GM18858 (cell line): ENCODE data around the gene PDE4D.

Source experiments
- ATAC-seq: cut with Tn5 transposase; IDR thresholded peaks from one replicate; pipeline ENCODE4 v1.9.1; 2021; ENCODE audit not compliant: unreplicated experiment

The PDE4D gene

DNA sequence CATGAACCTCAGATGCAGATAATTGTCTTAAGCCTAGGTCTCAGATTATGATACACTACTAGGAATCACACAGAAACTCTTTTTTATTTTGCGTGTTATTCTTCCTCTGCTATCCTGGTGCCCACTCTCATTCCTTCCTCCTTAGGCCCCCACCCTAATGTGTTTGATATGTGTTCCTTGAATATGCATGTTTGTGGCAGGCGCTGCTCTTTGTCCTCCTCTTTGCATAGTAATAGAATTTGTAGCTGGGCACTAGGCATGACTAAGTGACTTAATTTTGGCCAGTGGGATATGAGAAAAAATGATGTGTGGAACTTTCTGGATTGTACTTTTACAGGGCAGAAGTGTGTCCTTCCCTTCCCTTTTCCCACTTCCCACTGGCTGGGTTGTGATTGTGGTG lies 965.6 kb downstream of the PDE4D start:
- no peak for ATAC-seq

DNA sequence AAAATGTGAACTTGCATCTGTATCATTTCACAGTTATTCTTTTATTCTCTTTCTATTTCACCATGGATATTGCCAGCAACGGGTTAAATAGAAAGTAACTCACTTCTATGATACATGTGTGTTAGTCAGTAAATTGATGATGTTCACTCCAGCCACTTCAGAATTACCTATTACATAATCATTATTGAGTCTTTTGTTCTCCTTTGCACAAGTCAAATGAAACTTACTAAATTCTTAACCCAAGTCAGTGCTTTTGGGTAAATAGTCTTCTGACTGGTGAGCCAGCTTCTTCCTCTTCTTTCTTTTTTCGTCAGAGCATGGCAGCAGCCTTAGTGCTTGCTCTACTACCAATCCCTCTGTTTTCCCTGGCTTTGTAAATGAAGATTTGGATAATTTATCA lies 966.3 kb downstream of the PDE4D start:
- ATAC-seq = no peak

DNA sequence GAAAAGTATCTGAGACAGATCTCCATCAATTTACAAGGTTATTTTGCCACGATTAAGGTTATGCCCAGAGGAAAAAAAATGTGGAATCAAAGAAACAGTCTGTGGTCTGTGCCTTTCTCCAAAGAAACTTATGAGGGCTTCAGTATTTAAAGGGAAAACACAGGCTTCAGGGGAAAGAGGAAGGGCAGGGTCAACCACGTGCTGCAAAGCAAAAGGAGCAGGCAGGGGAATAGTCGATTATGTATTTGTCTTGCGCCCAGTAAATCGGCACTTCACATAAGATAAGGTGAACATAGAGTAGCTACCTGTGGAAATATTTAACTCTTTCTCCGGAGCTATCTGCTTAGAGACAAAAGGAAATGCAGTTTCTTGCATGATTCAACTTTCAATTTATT lies 967.0 kb downstream of the PDE4D start:
- no peak for ATAC-seq

DNA sequence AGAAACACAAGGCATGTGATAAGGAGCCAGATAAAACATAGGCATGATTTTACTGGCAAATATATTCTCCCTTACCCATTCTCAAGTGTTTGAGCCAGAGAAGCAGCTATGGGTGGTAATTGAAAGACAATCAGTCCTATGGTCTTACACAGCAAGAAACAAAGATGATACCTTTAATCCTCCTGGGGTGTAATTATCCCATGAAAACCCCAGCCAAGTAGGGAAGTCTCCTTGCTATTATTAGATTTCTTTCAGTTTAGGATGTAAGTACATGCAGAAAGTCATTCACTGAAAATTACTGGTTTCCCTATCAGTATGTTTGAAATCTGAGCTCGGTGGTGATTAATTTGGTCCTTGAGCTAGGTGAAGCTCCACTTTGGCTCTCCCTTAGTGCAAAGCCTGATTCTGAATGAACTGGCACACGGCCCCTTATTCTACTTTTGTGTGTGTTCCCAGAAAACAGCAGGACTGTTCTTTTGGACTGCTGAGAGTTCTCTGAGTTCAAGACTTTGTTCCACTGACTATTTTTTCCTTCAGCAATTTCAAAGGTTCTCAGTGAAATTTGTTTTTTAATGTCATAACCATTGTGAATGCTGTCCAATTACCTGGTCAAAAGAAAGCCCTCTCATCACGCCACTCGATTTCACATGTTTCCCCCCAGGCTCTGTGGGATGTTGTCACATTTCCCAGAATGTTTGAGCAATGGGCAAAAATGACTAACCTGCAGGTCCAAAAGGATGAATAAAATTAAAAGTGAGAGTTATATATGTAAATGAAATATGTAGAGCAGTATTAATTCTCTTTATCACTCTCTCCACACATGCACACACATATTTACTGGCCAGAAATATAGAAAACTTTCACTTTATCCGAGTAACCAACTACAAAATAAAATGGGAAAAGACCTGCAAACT lies 967.6 kb downstream of the PDE4D start:
- no peak for ATAC-seq

DNA sequence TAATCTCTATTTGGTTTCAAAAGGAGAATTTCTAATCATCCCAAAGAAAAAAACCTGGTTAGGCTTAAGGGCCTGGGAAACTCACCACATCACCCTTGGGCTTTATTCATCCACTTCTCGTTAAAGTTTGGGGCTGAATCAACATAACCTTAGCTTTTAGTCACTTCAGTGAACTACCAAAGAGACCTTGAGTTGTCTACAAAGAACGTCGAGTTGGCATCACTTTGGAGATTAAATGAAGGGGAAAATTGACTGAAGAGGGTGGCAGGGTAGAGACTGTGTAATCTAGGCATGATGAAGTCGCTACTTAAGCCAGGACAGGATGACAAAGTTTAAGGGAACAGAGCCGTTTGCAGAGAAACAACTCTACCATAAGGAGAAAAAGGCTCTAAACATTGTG lies 969.2 kb downstream of the PDE4D start:
- no peak for ATAC-seq

DNA sequence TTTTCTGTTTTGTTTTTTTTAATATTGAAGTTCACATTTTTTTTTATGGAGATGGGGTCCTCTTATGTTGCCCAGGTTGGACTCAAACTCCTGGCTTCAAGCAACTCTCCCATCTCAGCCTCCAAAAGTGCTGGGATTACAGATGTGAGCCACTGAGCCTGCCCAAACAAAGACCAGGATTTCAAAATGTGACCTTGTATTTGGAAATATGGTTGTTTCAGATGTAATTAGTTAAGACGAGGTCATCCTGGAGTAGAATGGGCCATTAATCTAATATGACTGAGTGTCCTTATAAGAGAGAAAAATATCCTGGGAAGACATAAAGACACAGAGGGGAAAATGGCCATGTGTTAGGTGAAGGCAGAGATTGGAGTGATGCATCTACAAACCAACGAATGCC lies 970.2 kb downstream of the PDE4D start:
- no peak for ATAC-seq

DNA sequence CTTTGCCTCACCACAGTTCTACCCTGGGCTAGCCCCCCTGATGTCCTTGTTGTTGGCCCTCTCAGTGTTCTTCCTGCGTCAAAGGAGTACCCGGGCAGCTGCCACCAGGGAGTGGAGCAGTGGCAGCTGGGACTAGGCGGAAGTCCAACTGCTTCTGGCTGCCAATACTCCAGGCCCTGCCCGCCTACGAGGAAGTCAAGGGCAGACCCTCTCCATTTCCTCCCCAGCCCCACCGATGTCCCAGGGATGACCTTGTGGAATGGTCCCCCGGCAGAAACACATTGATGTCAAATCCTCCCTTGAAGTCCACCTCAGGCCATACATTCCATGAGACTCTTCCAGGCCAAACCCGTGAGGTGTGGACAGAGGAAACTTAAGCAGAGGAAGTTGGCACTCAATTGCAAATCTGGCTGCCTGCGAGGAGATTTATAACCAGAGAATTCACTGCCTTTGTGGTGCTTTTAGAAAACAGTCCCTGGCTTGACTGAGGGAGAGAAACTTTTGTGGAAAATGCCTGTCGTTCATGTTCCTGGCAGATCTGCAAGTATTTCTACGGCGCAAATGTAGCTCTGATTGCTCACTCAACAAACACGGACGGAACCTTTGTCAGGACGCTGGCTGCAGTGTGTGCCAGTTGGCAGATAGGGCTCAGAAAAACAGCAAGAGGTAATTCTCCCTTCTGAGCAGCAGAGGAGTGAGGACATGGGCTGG lies 970.9 kb downstream of the PDE4D start:
- ATAC-seq = no peak

DNA sequence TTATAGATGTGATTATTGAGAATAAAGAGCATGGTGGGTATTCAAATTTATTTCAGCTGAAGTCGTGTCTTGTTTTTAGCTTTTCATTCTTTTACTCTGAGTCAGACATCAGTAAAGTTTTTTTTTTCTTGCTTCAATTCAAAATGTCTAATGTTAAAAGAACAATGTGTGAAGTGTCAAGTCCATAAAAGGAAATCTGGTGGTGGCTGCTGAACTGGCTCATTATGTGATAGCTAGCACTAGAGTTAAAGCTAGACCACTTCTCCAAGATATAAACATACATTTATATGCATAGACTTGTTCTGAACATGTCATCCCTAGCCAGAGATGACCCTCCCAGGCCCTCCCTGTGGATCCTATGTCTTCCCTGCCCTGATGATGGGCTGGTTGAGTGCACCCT lies 972.4 kb downstream of the PDE4D start:
- ATAC-seq = no peak

DNA sequence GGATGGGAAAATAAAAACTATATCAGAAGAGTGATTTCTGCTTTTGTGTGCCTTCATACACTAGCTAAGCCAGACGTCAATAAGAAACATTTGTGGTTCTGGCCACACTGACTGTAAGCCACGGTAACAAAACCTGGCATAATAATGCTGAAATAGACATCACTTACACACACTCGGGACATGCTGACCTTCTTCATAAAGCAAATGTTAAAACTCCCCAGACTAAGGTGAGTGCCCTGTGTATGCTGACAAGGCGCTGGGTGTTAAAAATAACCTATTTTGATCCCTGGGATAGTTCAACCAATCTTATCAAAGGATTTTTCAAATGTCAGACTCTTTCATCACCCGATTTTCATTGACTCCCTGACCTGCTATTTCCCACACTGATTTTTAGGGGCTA lies 973.7 kb downstream of the PDE4D start:
- ATAC-seq = no peak
